GM12801 (cell line): ENCODE measurements around the gene PRKCQ.

Experiments
- TF ChIP-seq, protein P1 (sequence below): IDR thresholded peaks from one replicate; pipeline ENCODE4 v1.5.1; 2011; ENCODE audit warnings: control low read depth; ENCODE audit not compliant: insufficient read length; ENCODE audit errors: extremely low read depth

PRKCQ gene

DNA sequence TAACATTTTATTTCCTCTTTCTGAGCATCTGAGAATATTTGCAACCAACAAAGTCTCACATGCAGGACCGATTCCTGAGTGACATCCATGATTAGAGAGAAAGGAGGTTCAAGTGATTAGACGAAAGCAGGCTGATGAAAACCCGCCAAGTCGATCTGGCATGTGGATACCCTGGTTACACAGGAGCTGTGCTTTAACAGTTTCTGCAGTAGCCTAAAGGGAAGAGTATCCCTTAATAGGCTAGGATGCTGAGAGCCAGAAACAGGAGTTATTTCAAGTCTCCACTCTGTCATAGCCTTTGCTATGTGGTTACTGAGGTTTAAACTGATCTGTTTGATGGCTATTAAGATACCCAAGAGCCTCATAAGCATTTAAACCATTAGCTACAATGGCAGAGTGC, 82.5 kb downstream of the PRKCQ start:
- TF ChIP-seq, protein P1, sequence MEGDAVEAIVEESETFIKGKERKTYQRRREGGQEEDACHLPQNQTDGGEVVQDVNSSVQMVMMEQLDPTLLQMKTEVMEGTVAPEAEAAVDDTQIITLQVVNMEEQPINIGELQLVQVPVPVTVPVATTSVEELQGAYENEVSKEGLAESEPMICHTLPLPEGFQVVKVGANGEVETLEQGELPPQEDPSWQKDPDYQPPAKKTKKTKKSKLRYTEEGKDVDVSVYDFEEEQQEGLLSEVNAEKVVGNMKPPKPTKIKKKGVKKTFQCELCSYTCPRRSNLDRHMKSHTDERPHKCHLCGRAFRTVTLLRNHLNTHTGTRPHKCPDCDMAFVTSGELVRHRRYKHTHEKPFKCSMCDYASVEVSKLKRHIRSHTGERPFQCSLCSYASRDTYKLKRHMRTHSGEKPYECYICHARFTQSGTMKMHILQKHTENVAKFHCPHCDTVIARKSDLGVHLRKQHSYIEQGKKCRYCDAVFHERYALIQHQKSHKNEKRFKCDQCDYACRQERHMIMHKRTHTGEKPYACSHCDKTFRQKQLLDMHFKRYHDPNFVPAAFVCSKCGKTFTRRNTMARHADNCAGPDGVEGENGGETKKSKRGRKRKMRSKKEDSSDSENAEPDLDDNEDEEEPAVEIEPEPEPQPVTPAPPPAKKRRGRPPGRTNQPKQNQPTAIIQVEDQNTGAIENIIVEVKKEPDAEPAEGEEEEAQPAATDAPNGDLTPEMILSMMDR, result no peak

DNA sequence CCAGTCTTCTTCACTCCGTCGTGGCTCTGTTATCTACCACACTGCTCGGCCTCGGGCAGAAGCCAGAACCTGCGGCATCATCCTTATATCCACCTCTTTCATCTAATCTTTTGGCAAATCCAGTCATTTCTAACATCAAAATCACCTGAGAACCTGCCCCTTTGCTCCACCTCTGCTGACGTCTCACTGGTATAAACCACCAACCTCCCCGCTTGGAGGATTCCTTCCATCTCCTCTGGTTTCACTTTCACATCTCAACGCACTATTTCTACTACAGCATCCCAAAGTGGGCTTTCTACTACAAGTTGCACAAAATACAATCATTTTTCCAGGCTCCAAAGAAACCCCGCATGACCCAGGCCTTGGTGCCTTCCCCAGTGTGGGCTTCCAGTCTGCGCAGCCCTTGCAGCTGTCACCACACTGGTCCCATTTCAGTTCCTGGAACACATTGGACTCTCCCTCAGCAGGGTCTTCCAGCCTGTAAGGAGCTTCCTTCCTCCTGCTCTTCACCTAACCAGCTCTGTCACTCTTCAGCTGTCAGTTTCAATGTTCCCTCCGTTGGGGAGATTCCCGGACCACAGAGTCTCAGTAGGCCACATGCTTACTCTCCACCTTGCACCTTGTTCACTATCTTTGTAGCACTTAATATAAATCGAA, 85.0 kb downstream of the PRKCQ start:
- TF ChIP-seq, protein P1, result no peak

DNA sequence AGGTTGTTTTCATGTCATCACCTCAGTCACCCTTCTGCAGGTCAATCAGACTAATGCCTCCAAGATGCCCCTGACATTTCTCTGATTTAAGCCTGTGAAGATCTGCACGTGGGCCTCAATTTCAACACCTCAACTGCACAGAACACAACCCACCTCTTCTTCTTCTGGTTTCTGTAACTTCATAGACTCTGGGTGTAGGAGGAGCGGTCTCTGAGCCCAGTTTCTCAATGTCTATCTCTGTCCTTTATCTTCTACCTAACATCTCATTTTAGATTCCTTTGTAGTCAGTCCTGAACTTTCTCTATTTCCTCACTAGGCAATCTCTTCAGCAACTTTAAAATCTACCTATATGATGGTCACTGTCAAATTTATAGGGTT, 85.6 kb downstream of the PRKCQ start:
- TF ChIP-seq, protein P1, result no peak

GRCh38 chr10:6493521-6494441, 86.3 kb downstream of the PRKCQ start:
- TF ChIP-seq, protein P1, result no peak

DNA sequence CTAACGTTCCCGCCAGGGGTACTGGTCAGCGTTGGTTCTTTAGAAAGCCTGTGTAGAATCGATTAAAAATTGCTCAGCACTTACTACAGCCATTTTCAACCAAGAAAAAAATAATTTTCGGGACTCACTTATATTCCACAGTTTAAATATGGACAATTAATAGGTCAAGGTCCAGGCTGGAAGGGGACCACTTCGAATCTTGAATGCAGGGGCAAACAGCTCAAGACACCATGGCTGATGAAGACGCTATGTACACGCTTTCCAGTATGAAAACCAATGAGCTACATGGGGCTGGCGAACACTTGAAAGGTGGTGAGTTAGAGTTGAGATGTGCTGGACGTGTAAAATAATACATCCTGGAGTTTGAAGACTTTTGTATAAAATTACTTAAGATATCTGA, 87.2 kb downstream of the PRKCQ start:
- TF ChIP-seq, protein P1, result no peak

DNA sequence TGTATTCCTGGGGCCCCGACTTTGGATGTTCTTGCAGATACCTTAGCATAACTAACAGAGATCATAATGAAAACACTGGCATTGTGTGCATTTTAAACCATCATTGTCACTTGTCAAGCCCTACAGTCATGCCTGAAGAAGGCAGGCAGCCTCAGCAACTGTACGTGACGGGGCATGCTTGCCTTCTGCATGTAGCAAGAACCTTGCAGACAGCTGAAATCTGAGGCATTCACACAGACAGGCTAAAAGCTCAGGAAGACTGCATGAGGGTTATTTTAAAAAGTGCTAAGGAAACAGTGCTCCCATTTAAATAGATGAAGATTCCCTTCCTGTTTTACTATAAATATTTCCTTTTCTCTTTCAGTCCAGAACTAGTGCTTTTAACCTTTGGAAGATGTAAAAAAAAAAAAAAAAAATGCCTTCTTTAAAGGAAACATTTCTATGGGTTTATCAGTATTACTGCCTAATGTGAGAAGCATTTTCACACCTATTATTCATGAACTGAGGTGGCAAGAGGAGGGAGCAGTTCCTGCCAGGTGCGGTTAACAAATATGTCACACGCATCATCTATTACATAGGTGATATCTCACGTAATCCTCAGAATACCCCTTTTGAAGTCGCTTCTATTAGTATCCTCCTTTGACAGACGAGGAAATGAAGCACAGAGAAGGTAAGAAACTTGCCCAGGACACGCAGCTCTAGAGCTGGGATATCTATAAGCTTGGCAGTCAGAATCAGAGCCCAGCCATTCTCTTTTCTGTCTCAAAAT, 88.1 kb downstream of the PRKCQ start:
- TF ChIP-seq, protein P1, result no peak

DNA sequence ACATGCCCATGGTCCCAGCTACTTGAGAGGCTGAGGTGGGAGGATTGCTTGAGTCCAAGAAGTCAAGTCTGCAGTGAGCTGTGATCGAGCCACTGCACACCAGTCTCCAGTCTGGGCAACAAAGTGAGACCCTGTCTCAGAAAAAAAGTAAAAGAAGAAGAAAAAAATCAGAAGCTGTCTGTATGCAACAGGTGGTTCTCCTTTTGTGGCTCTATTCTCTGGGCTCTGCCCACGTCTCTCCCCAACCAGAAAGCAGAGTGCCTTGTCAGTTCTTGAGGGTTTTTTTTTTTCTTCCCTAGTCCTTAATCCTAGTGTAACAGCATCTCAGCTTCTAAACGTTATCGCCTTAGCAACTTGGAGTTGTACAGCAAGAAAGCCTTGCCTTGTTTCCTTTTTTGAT, 89.5 kb downstream of the PRKCQ start:
- TF ChIP-seq, protein P1, result no peak
